ENCODE data around the gene MUC6. TPM values are rescaled to one million over a fixed set of nuclear protein-coding genes. Genes with fewer than 3 reads are reported as not detected.

The MUC6 gene
- total and polyA plus RNA-seq, 9 of the 15 experiments (the other 6 are each of a cell fraction or from before 2014, with no cell fraction given), result not detected

DNA sequence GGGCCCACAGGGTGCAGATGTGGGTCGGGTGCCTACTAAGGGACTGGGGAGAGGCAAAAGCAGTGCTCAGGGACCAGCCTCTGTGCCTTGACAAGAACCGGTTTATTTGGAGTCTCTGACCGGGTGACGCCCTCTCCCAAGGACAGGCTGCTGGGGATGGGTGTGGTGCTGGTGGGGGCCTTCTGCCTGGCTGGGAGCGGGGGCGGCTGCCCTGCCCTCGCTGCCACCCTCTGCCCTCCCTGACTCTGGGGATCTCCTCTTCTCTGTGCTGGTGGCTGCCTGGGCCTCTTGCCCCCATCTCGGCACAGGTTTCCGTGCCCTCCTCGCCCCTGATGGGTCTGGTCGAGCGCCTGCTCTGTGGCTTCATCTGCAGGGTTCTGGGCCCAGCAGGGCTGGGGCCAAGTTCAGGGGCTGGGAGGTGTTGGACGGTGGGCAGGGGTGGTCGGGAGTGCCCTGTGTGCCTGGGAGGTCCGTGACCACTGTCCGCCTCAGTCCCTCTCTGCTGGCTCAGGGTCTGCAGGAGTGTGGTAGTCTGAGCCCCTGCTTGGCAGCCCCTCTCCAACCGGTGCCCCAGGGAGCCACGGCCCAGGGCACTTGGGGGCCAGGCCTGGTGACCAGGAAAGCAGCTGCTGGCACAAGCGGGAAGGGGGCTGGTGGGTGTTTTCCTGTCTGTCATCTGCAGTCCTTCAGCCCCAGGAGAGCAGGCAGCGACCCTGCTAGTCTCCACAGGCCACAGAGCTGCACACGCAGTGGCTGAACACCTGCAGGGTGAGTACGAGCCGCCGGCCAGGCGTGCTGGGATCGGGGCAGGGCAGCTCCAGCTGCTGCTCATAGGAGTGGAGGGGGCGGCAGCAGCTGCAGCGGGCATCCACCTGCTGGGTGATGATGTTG is 23.5 kb downstream of the MUC6 start:
- no peak overlapping the region for H3K27ac ChIP-seq (ENCODE audit: extremely low read depth, low read depth, low read length)
- H2AFZ ChIP-seq (ENCODE audit: low read depth, low read length), result no peak overlapping the region
- no peak overlapping the region for H3K4me2 ChIP-seq (ENCODE audit: insufficient read depth, low read length)
- in situ Hi-C loops (cut with MboI) (no loop called here), intact Hi-C loops (cut with micrococcal nuclease) (no loop called here)
- H3K4me3 ChIP-seq, result no peak overlapping the region
- no peak for DNase-seq (ENCODE audit: extremely low read depth in 1 of 4, low spot score in 3 of 4)
- H4K20me1 ChIP-seq (replicated peaks; ENCODE audit: control insufficient read depth, insufficient read depth, low read length), result no peaks in the 10 kb centered on the region; the same call in 1 of the 2 replicates
- WGBS (ENCODE audit: insufficient coverage, low coverage, missing lambda C conversion rate), result 52% methylated on average over 28 of the region's 28 CpGs
- H3K27me3 ChIP-seq (ENCODE audit: control insufficient read depth in 2 of 2, insufficient read depth in 2 of 2, low read length in 2 of 2), result peaks cover 2 to 15% of the 10 kb centered on the region in 2 experiments; a peak in 4 of 5 replicates
- peak; percentile 11; the same call in 2 of the 3 replicates for ATAC-seq
- TF ChIP-seq RHOXF2B (CRISPR knock-in tag; conservative IDR thresholded peaks at IDR 0.05), result no peak
- TF ChIP-seq NUFIP1 (IDR thresholded peaks at IDR 0.05; ENCODE audit: partially characterized antibody), result no peak
- TF ChIP-seq, protein P1, sequence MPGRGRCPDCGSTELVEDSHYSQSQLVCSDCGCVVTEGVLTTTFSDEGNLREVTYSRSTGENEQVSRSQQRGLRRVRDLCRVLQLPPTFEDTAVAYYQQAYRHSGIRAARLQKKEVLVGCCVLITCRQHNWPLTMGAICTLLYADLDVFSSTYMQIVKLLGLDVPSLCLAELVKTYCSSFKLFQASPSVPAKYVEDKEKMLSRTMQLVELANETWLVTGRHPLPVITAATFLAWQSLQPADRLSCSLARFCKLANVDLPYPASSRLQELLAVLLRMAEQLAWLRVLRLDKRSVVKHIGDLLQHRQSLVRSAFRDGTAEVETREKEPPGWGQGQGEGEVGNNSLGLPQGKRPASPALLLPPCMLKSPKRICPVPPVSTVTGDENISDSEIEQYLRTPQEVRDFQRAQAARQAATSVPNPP (IDR thresholded peaks at IDR 0.05; ENCODE audit: borderline replicate concordance, insufficient read depth, insufficient read length), result no peak
- TF ChIP-seq, protein P2, sequence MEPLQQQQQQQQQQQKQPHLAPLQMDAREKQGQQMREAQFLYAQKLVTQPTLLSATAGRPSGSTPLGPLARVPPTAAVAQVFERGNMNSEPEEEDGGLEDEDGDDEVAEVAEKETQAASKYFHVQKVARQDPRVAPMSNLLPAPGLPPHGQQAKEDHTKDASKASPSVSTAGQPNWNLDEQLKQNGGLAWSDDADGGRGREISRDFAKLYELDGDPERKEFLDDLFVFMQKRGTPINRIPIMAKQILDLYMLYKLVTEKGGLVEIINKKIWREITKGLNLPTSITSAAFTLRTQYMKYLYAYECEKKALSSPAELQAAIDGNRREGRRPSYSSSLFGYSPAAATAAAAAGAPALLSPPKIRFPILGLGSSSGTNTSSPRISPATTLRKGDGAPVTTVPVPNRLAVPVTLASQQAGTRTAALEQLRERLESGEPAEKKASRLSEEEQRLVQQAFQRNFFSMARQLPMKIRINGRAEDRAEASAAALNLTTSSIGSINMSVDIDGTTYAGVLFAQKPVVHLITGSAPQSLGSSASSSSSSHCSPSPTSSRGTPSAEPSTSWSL (CRISPR knock-in tag; IDR thresholded peaks at IDR 0.05; ENCODE audit: borderline replicate concordance), result no peak
- TF ChIP-seq POLR2G (IDR thresholded peaks at IDR 0.05; ENCODE audit: low read depth, low read length), result peak; percentile 57; the same call in 1 of the 2 replicates
- no peak for TF ChIP-seq ILK (tag; IDR thresholded peaks at IDR 0.05; ENCODE audit: borderline replicate concordance, low read depth)
- no peaks in the 10 kb centered on the region for H3K79me2 ChIP-seq (ENCODE audit: control insufficient read depth, insufficient read depth, low read length)
- FAIRE-seq, result no peak
- peaks cover 0 to 22% of the 10 kb centered on the region in 2 experiments; a peak in 1 of 5 replicates for H3K4me1 ChIP-seq (replicated peaks in 1 of 2; ENCODE audit: control insufficient read depth in 2 of 2, insufficient read depth in 2 of 2, low read length in 2 of 2)
- ChIA-PET CTCF (ENCODE audit: low intra/inter-chr PET ratio) (no interaction called here), POLR2A (interaction anchor here (0.6 to 0.7 kb wide), 2 partner anchors 9 to 333 kb away, joined by 3 read pairs; no protein-coding TSS in a partner anchor)
- H3K9me3 ChIP-seq (replicated peaks; ENCODE audit: control insufficient read depth, insufficient read depth, low read depth, low read length), result no peaks in the 10 kb centered on the region
- peaks cover 26% of the 10 kb centered on the region; the same call in 2 of the 3 replicates for H3K36me3 ChIP-seq (ENCODE audit: control insufficient read depth, insufficient read depth, low read length)
- no peak overlapping the region for H3K9ac ChIP-seq (ENCODE audit: insufficient read depth in 1 of 2, low read depth in 2 of 2, low read length in 2 of 2)
- no TSS peak for BruUV-seq (replicated peaks)
- peaks cover 7% of the 10 kb centered on the region for H3K9me1 ChIP-seq (ENCODE audit: control insufficient read depth, insufficient read depth, low read length)

All from K562 (cell line).